ENCODE data around the gene ZNF3. TPM values are rescaled to one million over a fixed set of nuclear protein-coding genes. Genes with fewer than 3 reads are reported as not detected.

ZNF3 gene
- total and polyA plus RNA-seq, 2 donors from 2014 or later = 15.8 to 30.8 TPM

GRCh38 chr7:100126239-100126930 is 44.9 kb upstream of the ZNF3 start:
- no peak for FAIRE-seq
- intact Hi-C loops (cut with DNase I) = no loop called here
- no peak for DNase-seq

GRCh38 chr7:100124301-100125230 is 43.0 kb upstream of the ZNF3 start:
- DNase-seq = peak in 1 of 5 donors; percentile 45
- Histone ChIP-seq H3K9ac (ENCODE audit: low read length in 3 of 3) (no peak overlapping the region), H3K4me3 (ENCODE audit: low read length in 3 of 3) (no peak overlapping the region), H3K27me3 (ENCODE audit: control insufficient read depth, insufficient read depth, low read length) (no peaks in the 10 kb centered on the region), H3K27ac (ENCODE audit: low read depth in 2 of 2, low read length in 2 of 2) (no peak overlapping the region), H3K4me1 (ENCODE audit: control insufficient read depth in 2 of 3, insufficient read depth in 2 of 3, low read depth in 1 of 3, low read length in 3 of 3) (peaks cover 0 to 19% (median 15%) of the 10 kb centered on the region in 3 donors), H3K36me3 (ENCODE audit: control insufficient read depth in 2 of 3, insufficient read depth in 3 of 3, low read length in 3 of 3) (no peaks in the 10 kb centered on the region), H3K9me3 (ENCODE audit: control insufficient read depth in 2 of 3, insufficient read depth in 1 of 3, low read length in 3 of 3) (no peaks in the 10 kb centered on the region)
- TF ChIP-seq CTCF (IDR thresholded peaks at IDR 0.05; ENCODE audit: borderline replicate concordance, extremely low read depth, insufficient read depth) = no peak
- FAIRE-seq = no peak
- intact Hi-C loops (cut with DNase I) = no loop called here

More at GRCh38 chr7:100126239-100126930, 44.9 kb upstream of the ZNF3 start:
- Histone ChIP-seq H3K4me1 (ENCODE audit: control insufficient read depth in 2 of 3, insufficient read depth in 2 of 3, low read depth in 1 of 3, low read length in 3 of 3) (peaks cover 0 to 14% (median 8%) of the 10 kb centered on the region in 3 donors), H3K27me3 (ENCODE audit: control insufficient read depth, insufficient read depth, low read length) (no peaks in the 10 kb centered on the region), H3K9ac (ENCODE audit: low read length in 3 of 3) (peak overlapping the region; percentile 80 to 96 (median 88)), H3K27ac (ENCODE audit: low read depth in 2 of 2, low read length in 2 of 2) (peak overlapping the region; percentile 99 to 100), H3K9me3 (ENCODE audit: control insufficient read depth in 2 of 3, insufficient read depth in 1 of 3, low read length in 3 of 3) (no peaks in the 10 kb centered on the region), H3K36me3 (ENCODE audit: control insufficient read depth in 2 of 3, insufficient read depth in 3 of 3, low read length in 3 of 3) (no peaks in the 10 kb centered on the region), H3K4me3 (ENCODE audit: low read length in 3 of 3) (peak overlapping the region; percentile 84 to 96 (median 91))
- TF ChIP-seq CTCF (IDR thresholded peaks at IDR 0.05; ENCODE audit: borderline replicate concordance, extremely low read depth, insufficient read depth) = no peak

GRCh38 chr7:100122568-100122967 is 41.0 kb upstream of the ZNF3 start:
- H3K27me3 ChIP-seq (ENCODE audit: control insufficient read depth, insufficient read depth, low read length) = no peaks in the 10 kb centered on the region
- no peaks in the 10 kb centered on the region for H3K9me3 ChIP-seq (ENCODE audit: control insufficient read depth in 2 of 3, insufficient read depth in 1 of 3, low read length in 3 of 3)
- peaks cover 0 to 16% (median 16%) of the 10 kb centered on the region in 3 donors for H3K4me1 ChIP-seq (ENCODE audit: control insufficient read depth in 2 of 3, insufficient read depth in 2 of 3, low read depth in 1 of 3, low read length in 3 of 3)
- DNase-seq = no peak
- H3K4me3 ChIP-seq (ENCODE audit: low read length in 3 of 3) = no peak overlapping the region
- H3K9ac ChIP-seq (ENCODE audit: low read length in 3 of 3) = no peak overlapping the region
- FAIRE-seq = no peak
- H3K36me3 ChIP-seq (ENCODE audit: control insufficient read depth in 2 of 3, insufficient read depth in 3 of 3, low read length in 3 of 3) = no peaks in the 10 kb centered on the region
- no peak overlapping the region for H3K27ac ChIP-seq (ENCODE audit: low read depth in 2 of 2, low read length in 2 of 2)
- no peak for TF ChIP-seq CTCF (IDR thresholded peaks at IDR 0.05; ENCODE audit: borderline replicate concordance, extremely low read depth, insufficient read depth)
- intact Hi-C loops (cut with DNase I) = no loop called here
